Thyroid gland (tissue), 4 donors: Measurements from ENCODE around the gene SHANK3.

Experiments used
- CTCF ChIP-seq, 6 experiments: fragments of 200-600 bp in 3 of 6; fragments of 450-650 bp in 3 of 6; sonication (generic) in 3 of 6; IDR thresholded peaks; one replicate each; pipeline ENCODE4 v1.5.1; 2016 to 2019; ENCODE audit warnings: antibody characterized with exemption in 6 of 6, mild to moderate bottlenecking in 2 of 6, inconsistent platforms in 1 of 6, moderate library complexity in 1 of 6
- POLR2A ChIP-seq, 2 donors: fragments of 450-650 bp; IDR thresholded peaks; one replicate each; pipeline ENCODE4 v1.6.1; 2017; ENCODE audit warnings: antibody characterized with exemption in 2 of 2, mild to moderate bottlenecking in 2 of 2, moderate library complexity in 1 of 2

GRCh38 chr22:50715776-50716175 is 43.2 kb downstream of the SHANK3 start:
- TF ChIP-seq CTCF (IDR thresholded peaks at IDR 0.05) (no peak), POLR2A (IDR thresholded peaks at IDR 0.05) (no peak)
